ENCODE measurements around the gene SMIM28. TPM values are rescaled to one million over a fixed set of nuclear protein-coding genes. Genes with fewer than 3 reads are reported as not detected.

SMIM28 gene
- total and polyA plus RNA-seq, 9 of the 15 experiments (the other 6 are each of a cell fraction or from before 2014, with no cell fraction given) = not detected

GRCh38 chr6:138336221-138336620 is 41.5 kb upstream of the SMIM28 start (continued):
- TF ChIP-seq, protein P1, sequence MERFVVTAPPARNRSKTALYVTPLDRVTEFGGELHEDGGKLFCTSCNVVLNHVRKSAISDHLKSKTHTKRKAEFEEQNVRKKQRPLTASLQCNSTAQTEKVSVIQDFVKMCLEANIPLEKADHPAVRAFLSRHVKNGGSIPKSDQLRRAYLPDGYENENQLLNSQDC (CRISPR knock-in tag; IDR thresholded peaks at IDR 0.05) = no peak
- TF ChIP-seq HIVEP1 (CRISPR knock-in tag; IDR thresholded peaks at IDR 0.05) (peak; percentile 78; the same call in 1 of the 2 replicates), MEF2A (IDR thresholded peaks at IDR 0.05; ENCODE audit: control insufficient read depth, low read depth, low read length) (no peak), MGA (IDR thresholded peaks at IDR 0.05) (peak; percentile 59), ZNF224 (CRISPR knock-in tag; IDR thresholded peaks at IDR 0.05) (no peak), RBM17 (IDR thresholded peaks at IDR 0.05; ENCODE audit: borderline replicate concordance, low read depth, low read length) (no peak), TARDBP (IDR thresholded peaks at IDR 0.05) (no peak), SMAD4 (CRISPR knock-in tag; conservative IDR thresholded peaks at IDR 0.05) (peak; percentile 49; the same call in 1 of the 2 replicates), ILF3 (IDR thresholded peaks at IDR 0.05; ENCODE audit: borderline replicate concordance) (no peak), KLF16 (IDR thresholded peaks at IDR 0.05) (no peak), ZNF41 (CRISPR knock-in tag; conservative IDR thresholded peaks at IDR 0.05) (no peak), TSC22D4 (tag; IDR thresholded peaks at IDR 0.05) (no peak), VEZF1 (CRISPR knock-in tag; IDR thresholded peaks at IDR 0.05) (peak; percentile 33; the same call in 1 of the 2 replicates)
